T-cell (primary cell): ENCODE measurements around the gene ARHGEF26. TPM values are rescaled to one million over a fixed set of nuclear protein-coding genes. Genes with fewer than 3 reads are reported as not detected.

Experiments
- ATAC-seq, 4 experiments: fragments of 200-7000 bp in 3 of 4; fragments of 150-1000 bp in 1 of 4; cut with Tn5 transposase; replicated peaks in 1 of 4; 1 replicate in 3 of 4; 2 replicates in 1 of 4; pipeline ENCODE4 v1.10.0; 2021; ENCODE audit warnings: moderate library complexity in 3 of 4, mild to moderate bottlenecking in 2 of 4, moderate number of reproducible peaks in 1 of 4
- CTCF ChIA-PET, 2 donors: fragments of 300-600 bp; sonication (Branson Sonifier 250); formaldehyde crosslinking; loops; one replicate each; lab custom pipeline; 2022; ENCODE audit warnings: antibody characterized with exemption in 2 of 2; lab: Charles Lee
- POLR2A ChIA-PET, 2 donors: fragments of 300-600 bp; sonication (Branson Sonifier 250); formaldehyde crosslinking; loops; one replicate each; lab custom pipeline; 2022; ENCODE audit warnings: antibody characterized with exemption in 2 of 2; lab: Charles Lee
- DNase-seq, 35 experiments: peaks; one replicate each; pipeline versions ENCODE4 v3.0.0 to v3.0.0-alpha.2; 2013 to 2023
- H3K27ac ChIP-seq: one replicate; pipeline ENCODE4 v1.5.1; 2013; ENCODE audit warnings: low read length
- H3K27me3 ChIP-seq, 2 experiments: replicated peaks in 1 of 2; 1 replicate in 1 of 2; 2 replicates in 1 of 2; pipeline versions ENCODE4 v1.6.1 to v1.7.0; 2013; ENCODE audit warnings: low read length in 1 of 2, mixed read lengths in 1 of 2; ENCODE audit not compliant: control insufficient read depth in 2 of 2, insufficient read depth in 2 of 2; ENCODE audit errors: extremely low read depth in 1 of 2
- H3K36me3 ChIP-seq, 2 donors: 1 replicate in 1 of 2; 2 replicates in 1 of 2; pipeline versions ENCODE4 v1.6.1 to v1.7.0; 2013; ENCODE audit warnings: low read length in 1 of 2; ENCODE audit not compliant: control insufficient read depth in 2 of 2, insufficient read depth in 1 of 2; ENCODE audit errors: extremely low read depth in 1 of 2
- H3K4me1 ChIP-seq, 2 experiments: 1 replicate in 1 of 2; 2 replicates in 1 of 2; pipeline versions ENCODE4 v1.6.1 to v1.7.0; 2013; ENCODE audit warnings: low read length in 2 of 2, mixed read lengths in 1 of 2; ENCODE audit not compliant: insufficient read depth in 2 of 2, control insufficient read depth in 1 of 2; ENCODE audit errors: extremely low read depth in 1 of 2
- H3K4me3 ChIP-seq, 2 donors: 1 replicate in 1 of 2; 2 replicates in 1 of 2; pipeline versions ENCODE4 v1.5.1 to v1.7.0; 2013; ENCODE audit warnings: mild to moderate bottlenecking in 2 of 2, low read length in 1 of 2, moderate library complexity in 1 of 2; ENCODE audit not compliant: control insufficient read depth in 1 of 2; ENCODE audit errors: extremely low read depth in 1 of 2
- H3K9me3 ChIP-seq: 2 replicates; pipeline ENCODE4 v1.7.0; 2013
- H3K27ac Mint-ChIP-seq, 2 donors: one replicate each; pipeline ENCODE4 v1.8.0; 2020 to 2021; ENCODE audit warnings: mild to moderate bottlenecking in 2 of 2, mixed read lengths in 2 of 2
- H3K27me3 Mint-ChIP-seq, 2 donors: one replicate each; pipeline ENCODE4 v1.8.0; 2021 to 2022; ENCODE audit warnings: mixed read lengths in 2 of 2
- H3K36me3 Mint-ChIP-seq: one replicate; pipeline ENCODE4 v1.8.0; 2021; ENCODE audit warnings: mixed read lengths
- H3K4me1 Mint-ChIP-seq, 3 donors: one replicate each; pipeline ENCODE4 v1.8.0; 2020 to 2022; ENCODE audit warnings: mixed read lengths in 3 of 3, mild to moderate bottlenecking in 1 of 3
- H3K4me3 Mint-ChIP-seq, 3 donors: one replicate each; pipeline ENCODE4 v1.8.0; 2020 to 2022; ENCODE audit warnings: mild to moderate bottlenecking in 3 of 3, mixed read lengths in 3 of 3, moderate library complexity in 3 of 3
- H3K9me3 Mint-ChIP-seq, 3 donors: one replicate each; pipeline ENCODE4 v1.8.0; 2020 to 2022; ENCODE audit warnings: mixed read lengths in 3 of 3
- whole genome bisulfite sequencing: methylation state at CpG from one replicate; pipeline ENCODE4 v1.1.5; 2013; ENCODE audit warnings: missing lambda C conversion rate; ENCODE audit not compliant: insufficient coverage; 5-methylcytosine and 5-hydroxymethylcytosine counted together
- total RNA-seq, 35 experiments: library from RNA in 6 of 35; stranded (reverse) in 6 of 35; fragments of 120-200 nt in 1 of 35; gene quantifications; one replicate each; pipeline versions ENCODE4 v1.2.1 to v1.2.4 and lab custom pipeline; 2013 to 2026

The ARHGEF26 gene
- total RNA-seq, 5 donors from 2014 or later (not counting 1 experiment from before 2014, with no cell fraction given): 0.12 to 0.29 (median 0.23) TPM

- H3K27me3 ChIP-seq: no peaks in the 10 kb centered on the region
- no peaks in the 10 kb centered on the region for H3K9me3 Mint-ChIP-seq
- no peak overlapping the region for H3K27ac ChIP-seq
- no peak overlapping the region for H3K4me3 Mint-ChIP-seq
- ChIA-PET CTCF (interaction anchor here in 1 of 2 donors (0.6 kb wide), 1 partner anchor 51 kb away, joined by 3 read pairs; no protein-coding TSS in a partner anchor), POLR2A (no interaction called here)
- H3K36me3 ChIP-seq: no peaks in the 10 kb centered on the region
- no peaks in the 10 kb centered on the region for H3K4me1 Mint-ChIP-seq
- no peaks in the 10 kb centered on the region for H3K9me3 ChIP-seq
- no peak overlapping the region for H3K4me3 ChIP-seq
- no peak overlapping the region for H3K27ac Mint-ChIP-seq
- WGBS: 100% methylated on average over 1 of the region's 2 CpGs
- ATAC-seq: no peak
- H3K27me3 Mint-ChIP-seq: no peaks in the 10 kb centered on the region
- no peaks in the 10 kb centered on the region for H3K36me3 Mint-ChIP-seq
- H3K4me1 ChIP-seq: no peaks in the 10 kb centered on the region
- no peak for DNase-seq
Observed at GRCh38 chr3:154098376-154098775, 22.8 kb upstream of the ARHGEF26 start.

- H3K4me3 ChIP-seq: no peak overlapping the region
- H3K27ac Mint-ChIP-seq: no peak overlapping the region
- peaks cover 2 to 6% of the 10 kb centered on the region in 2 donors for H3K27me3 Mint-ChIP-seq
- POLR2A ChIA-PET: no interaction called here
- DNase-seq: no peak
- no peaks in the 10 kb centered on the region for H3K9me3 Mint-ChIP-seq
- no peaks in the 10 kb centered on the region for H3K4me1 Mint-ChIP-seq
- no peak overlapping the region for H3K27ac ChIP-seq
- no peak for ATAC-seq
- CTCF ChIA-PET: no interaction called here
- no peaks in the 10 kb centered on the region for H3K36me3 ChIP-seq
- no peaks in the 10 kb centered on the region for H3K4me1 ChIP-seq
- peaks cover 0 to 2% of the 10 kb centered on the region in 2 experiments for H3K27me3 ChIP-seq
- no peaks in the 10 kb centered on the region for H3K36me3 Mint-ChIP-seq
- 98% methylated on average over 4 of the region's 6 CpGs for WGBS
- H3K4me3 Mint-ChIP-seq: no peak overlapping the region
- H3K9me3 ChIP-seq: no peaks in the 10 kb centered on the region
Observed at GRCh38 chr3:154100556-154100955, 20.6 kb upstream of the ARHGEF26 start.

- Mint-ChIP-seq H3K4me1 (no peaks in the 10 kb centered on the region), H3K4me3 (no peak overlapping the region), H3K27me3 (peaks cover 2 to 9% of the 10 kb centered on the region in 2 donors), H3K36me3 (no peaks in the 10 kb centered on the region), H3K9me3 (no peaks in the 10 kb centered on the region), H3K27ac (no peak overlapping the region)
- DNase-seq (no peak), ATAC-seq (no peak)
- H3K4me1 ChIP-seq: no peaks in the 10 kb centered on the region
- peaks cover 0 to 2% of the 10 kb centered on the region in 2 experiments for H3K27me3 ChIP-seq
- no peak overlapping the region for H3K27ac ChIP-seq
- H3K36me3 ChIP-seq: no peaks in the 10 kb centered on the region
- 80% methylated on average over 1 of the region's 2 CpGs for WGBS
- no peak overlapping the region for H3K4me3 ChIP-seq
- no peaks in the 10 kb centered on the region for H3K9me3 ChIP-seq
- POLR2A ChIA-PET: no interaction called here
- CTCF ChIA-PET: interaction anchor here in 1 of 2 donors (0.7 kb wide), 1 partner anchor 25 kb away, joined by 3 read pairs; no protein-coding TSS in a partner anchor
Observed at GRCh38 chr3:154101250-154101649, 19.9 kb upstream of the ARHGEF26 start.

- DNase-seq: no peak
- ChIA-PET CTCF (interaction anchor here in 1 of 2 donors (0.6 kb wide), 1 partner anchor 21 kb away, joined by 4 read pairs; no protein-coding TSS in a partner anchor), POLR2A (no interaction called here)
- no peaks in the 10 kb centered on the region for H3K36me3 ChIP-seq
- 100% methylated on average over 1 of the region's 1 CpG for WGBS
- Mint-ChIP-seq H3K36me3 (no peaks in the 10 kb centered on the region), H3K4me1 (no peaks in the 10 kb centered on the region), H3K4me3 (no peak overlapping the region), H3K27ac (no peak overlapping the region), H3K9me3 (no peaks in the 10 kb centered on the region), H3K27me3 (peaks cover 2 to 9% of the 10 kb centered on the region in 2 donors)
- no peak overlapping the region for H3K27ac ChIP-seq
- H3K4me1 ChIP-seq: no peaks in the 10 kb centered on the region
- H3K9me3 ChIP-seq: no peaks in the 10 kb centered on the region
- H3K27me3 ChIP-seq: peaks cover 0 to 2% of the 10 kb centered on the region in 2 experiments
- no peak overlapping the region for H3K4me3 ChIP-seq
- ATAC-seq: no peak
Observed at GRCh38 chr3:154102225-154102624, 19.0 kb upstream of the ARHGEF26 start.

GRCh38 chr3:154105218-154105975 is 15.8 kb upstream of the ARHGEF26 start:
- CTCF ChIA-PET: interaction anchor here in 1 of 2 donors (0.6 kb wide), 1 partner anchor 823 kb away, joined by 4 read pairs; no protein-coding TSS in a partner anchor
- no peaks in the 10 kb centered on the region for H3K4me1 ChIP-seq

GRCh38 chr3:154111365-154111935 is 9.7 kb upstream of the ARHGEF26 start:
- H3K4me1 ChIP-seq: no peaks in the 10 kb centered on the region
- no peak for ATAC-seq
- Mint-ChIP-seq H3K27me3 (peaks cover 8 to 13% of the 10 kb centered on the region in 2 donors), H3K9me3 (no peaks in the 10 kb centered on the region), H3K4me1 (no peaks in the 10 kb centered on the region), H3K4me3 (no peak overlapping the region), H3K36me3 (no peaks in the 10 kb centered on the region), H3K27ac (no peak overlapping the region)
- POLR2A ChIA-PET: no interaction called here
- H3K36me3 ChIP-seq: no peaks in the 10 kb centered on the region
- no peaks in the 10 kb centered on the region for H3K27me3 ChIP-seq
- DNase-seq: no peak
- 42% methylated on average over 4 of the region's 4 CpGs for WGBS
- CTCF ChIA-PET: no interaction called here
- H3K4me3 ChIP-seq: peak overlapping the region in 1 of 2 donors; percentile 23
- no peaks in the 10 kb centered on the region for H3K9me3 ChIP-seq
- H3K27ac ChIP-seq: no peak overlapping the region

More at GRCh38 chr3:154105218-154105975, 15.8 kb upstream of the ARHGEF26 start:
- H3K27ac ChIP-seq: no peak overlapping the region
- H3K4me3 ChIP-seq: no peak overlapping the region
- Mint-ChIP-seq H3K4me3 (no peak overlapping the region), H3K9me3 (no peaks in the 10 kb centered on the region), H3K36me3 (no peaks in the 10 kb centered on the region), H3K27ac (no peak overlapping the region), H3K27me3 (peaks cover 2 to 9% of the 10 kb centered on the region in 2 donors), H3K4me1 (no peaks in the 10 kb centered on the region)
- H3K36me3 ChIP-seq: no peaks in the 10 kb centered on the region
- no peaks in the 10 kb centered on the region for H3K9me3 ChIP-seq
- peaks cover 0 to 2% of the 10 kb centered on the region in 2 experiments for H3K27me3 ChIP-seq
- WGBS: 72% methylated on average over 3 of the region's 4 CpGs
- ATAC-seq (no peak), DNase-seq (no peak)
- POLR2A ChIA-PET: no interaction called here
